ENCODE data around the gene CACNA1A. TPM values are rescaled to one million over a fixed set of nuclear protein-coding genes. Genes with fewer than 3 reads are reported as not detected.

CACNA1A gene
- total RNA-seq, 1 donor from 2014 or later = 16.5 TPM

- H3K4me3 ChIP-seq = no peak overlapping the region
- H2AFZ ChIP-seq (replicated peaks) = no peak overlapping the region
- H3K27me3 Mint-ChIP-seq (ENCODE audit: insufficient read depth, low read depth) = peaks cover 9% of the 10 kb centered on the region
- H3K4me3 Mint-ChIP-seq = no peak overlapping the region
- H3K27me3 ChIP-seq = peaks cover 40% of the 10 kb centered on the region
- no peaks in the 10 kb centered on the region for H3K4me1 Mint-ChIP-seq
- no peak overlapping the region for H3K27ac ChIP-seq
- no peaks in the 10 kb centered on the region for H3K36me3 Mint-ChIP-seq
- no peak overlapping the region for H3K9ac ChIP-seq
- DNase-seq (ENCODE audit: low spot score) = no peak
- H3K27ac Mint-ChIP-seq = no peak overlapping the region
- no peaks in the 10 kb centered on the region for H3K9me3 Mint-ChIP-seq
- no peak overlapping the region for H3K4me2 ChIP-seq
- no peak for TF ChIP-seq EZH2phosphoT487 (IDR thresholded peaks at IDR 0.05)
- no peak for TF ChIP-seq EZH2 (IDR thresholded peaks at IDR 0.05)
- no peaks in the 10 kb centered on the region for H3K9me3 ChIP-seq (ENCODE audit: low read depth)
- no peaks in the 10 kb centered on the region for H3K4me1 ChIP-seq
- H3F3A ChIP-seq (ENCODE audit: low read depth) = no peaks in the 10 kb centered on the region
- H3K79me2 ChIP-seq (ENCODE audit: low read depth) = no peaks in the 10 kb centered on the region
- H4K20me1 ChIP-seq (ENCODE audit: low read depth) = no peaks in the 10 kb centered on the region
- H3K36me3 ChIP-seq = no peaks in the 10 kb centered on the region
Observed at GRCh38 chr19:13548131-13548530, 41.9 kb upstream of the CACNA1A start.

GRCh38 chr19:13547102-13547501 lies 40.8 kb upstream of the CACNA1A start:
- Mint-ChIP-seq H3K4me1 (no peaks in the 10 kb centered on the region), H3K4me3 (no peak overlapping the region), H3K9me3 (no peaks in the 10 kb centered on the region), H3K27me3 (ENCODE audit: insufficient read depth, low read depth) (peaks cover 13% of the 10 kb centered on the region), H3K36me3 (no peaks in the 10 kb centered on the region), H3K27ac (no peak overlapping the region)
- no peak overlapping the region for H2AFZ ChIP-seq (replicated peaks)
- H4K20me1 ChIP-seq (ENCODE audit: low read depth) = no peaks in the 10 kb centered on the region
- no peak for TF ChIP-seq EZH2phosphoT487 (IDR thresholded peaks at IDR 0.05)
- TF ChIP-seq EZH2 (IDR thresholded peaks at IDR 0.05) = no peak
- no peak for TF ChIP-seq CTCF (IDR thresholded peaks at IDR 0.05)
- DNase-seq (ENCODE audit: low spot score) = no peak
- no peaks in the 10 kb centered on the region for H3K36me3 ChIP-seq
- H3F3A ChIP-seq (ENCODE audit: low read depth) = no peaks in the 10 kb centered on the region
- peaks cover 49% of the 10 kb centered on the region for H3K27me3 ChIP-seq
- no peaks in the 10 kb centered on the region for H3K4me1 ChIP-seq
- no peak overlapping the region for H3K9ac ChIP-seq
- no peaks in the 10 kb centered on the region for H3K9me3 ChIP-seq (ENCODE audit: low read depth)
- H3K4me2 ChIP-seq = no peak overlapping the region
- no peaks in the 10 kb centered on the region for H3K79me2 ChIP-seq (ENCODE audit: low read depth)
- no peak overlapping the region for H3K4me3 ChIP-seq
- H3K27ac ChIP-seq = no peak overlapping the region

GRCh38 chr19:13544423-13544822 lies 38.1 kb upstream of the CACNA1A start:
- no peak for DNase-seq (ENCODE audit: low spot score)
- no peaks in the 10 kb centered on the region for H3K4me1 ChIP-seq
- Mint-ChIP-seq H3K4me1 (no peaks in the 10 kb centered on the region), H3K27me3 (ENCODE audit: insufficient read depth, low read depth) (peaks cover 22% of the 10 kb centered on the region), H3K4me3 (no peak overlapping the region), H3K27ac (no peak overlapping the region), H3K36me3 (no peaks in the 10 kb centered on the region), H3K9me3 (no peaks in the 10 kb centered on the region)
- H3K79me2 ChIP-seq (ENCODE audit: low read depth) = no peaks in the 10 kb centered on the region
- no peak for TF ChIP-seq EZH2phosphoT487 (IDR thresholded peaks at IDR 0.05)
- no peak overlapping the region for H3K4me3 ChIP-seq
- no peak overlapping the region for H2AFZ ChIP-seq (replicated peaks)
- peaks cover 46% of the 10 kb centered on the region for H3K27me3 ChIP-seq
- H3K27ac ChIP-seq = no peak overlapping the region
- H3K9me3 ChIP-seq (ENCODE audit: low read depth) = no peaks in the 10 kb centered on the region
- H3K4me2 ChIP-seq = no peak overlapping the region
- no peak overlapping the region for H3K9ac ChIP-seq
- H3K36me3 ChIP-seq = no peaks in the 10 kb centered on the region
- no peaks in the 10 kb centered on the region for H4K20me1 ChIP-seq (ENCODE audit: low read depth)
- no peaks in the 10 kb centered on the region for H3F3A ChIP-seq (ENCODE audit: low read depth)

- no peak overlapping the region for H3K27ac ChIP-seq
- H3K4me1 ChIP-seq = no peaks in the 10 kb centered on the region
- H3K27me3 ChIP-seq = peaks cover 38% of the 10 kb centered on the region
- H3K4me2 ChIP-seq = no peak overlapping the region
- no peaks in the 10 kb centered on the region for H3K36me3 ChIP-seq
- H2AFZ ChIP-seq (replicated peaks) = no peak overlapping the region
- H3K27ac Mint-ChIP-seq = no peak overlapping the region
- H4K20me1 ChIP-seq (ENCODE audit: low read depth) = no peaks in the 10 kb centered on the region
- no peak for DNase-seq (ENCODE audit: low spot score)
- no peaks in the 10 kb centered on the region for H3F3A ChIP-seq (ENCODE audit: low read depth)
- no peak for TF ChIP-seq CTCF (IDR thresholded peaks at IDR 0.05)
- TF ChIP-seq EZH2 (IDR thresholded peaks at IDR 0.05) = no peak
- no peak for TF ChIP-seq EZH2phosphoT487 (IDR thresholded peaks at IDR 0.05)
- no peaks in the 10 kb centered on the region for H3K9me3 ChIP-seq (ENCODE audit: low read depth)
- H3K79me2 ChIP-seq (ENCODE audit: low read depth) = no peaks in the 10 kb centered on the region
- H3K4me3 ChIP-seq = no peak overlapping the region
- peaks cover 16% of the 10 kb centered on the region for H3K27me3 Mint-ChIP-seq (ENCODE audit: insufficient read depth, low read depth)
- no peak overlapping the region for H3K4me3 Mint-ChIP-seq
- no peaks in the 10 kb centered on the region for H3K9me3 Mint-ChIP-seq
- H3K9ac ChIP-seq = no peak overlapping the region
- no peaks in the 10 kb centered on the region for H3K36me3 Mint-ChIP-seq
- H3K4me1 Mint-ChIP-seq = no peaks in the 10 kb centered on the region
Observed at GRCh38 chr19:13541554-13541953, 35.3 kb upstream of the CACNA1A start.

Measured in neural progenitor cell (in vitro differentiated cells).